Measurements from ENCODE around the gene LEAP2.

DNA sequence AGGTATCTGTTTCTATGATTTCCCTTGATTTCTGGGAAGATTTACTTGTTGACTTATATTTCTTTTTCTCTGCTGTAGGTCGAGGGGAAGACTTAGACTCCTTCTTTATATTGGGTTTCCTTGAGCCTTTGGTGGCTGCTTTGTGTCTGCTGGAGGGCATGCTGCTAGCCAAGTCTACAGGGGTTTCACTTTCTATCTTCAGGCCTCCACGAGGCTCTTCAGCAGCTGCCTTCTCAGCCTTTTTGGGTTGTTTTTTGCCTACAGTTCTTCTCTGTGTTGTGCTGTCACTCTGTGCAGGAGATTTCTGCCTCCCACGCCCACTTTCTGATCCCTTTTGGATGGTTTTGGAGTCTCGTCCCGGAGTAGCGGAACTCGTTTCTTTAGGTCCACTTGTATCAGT lies 23.2 kb downstream of the LEAP2 start:
- no peak for TF ChIP-seq EZH2 (IDR thresholded peaks at IDR 0.05; ENCODE audit: low read length, unreplicated experiment)
- TF ChIP-seq, protein P1, sequence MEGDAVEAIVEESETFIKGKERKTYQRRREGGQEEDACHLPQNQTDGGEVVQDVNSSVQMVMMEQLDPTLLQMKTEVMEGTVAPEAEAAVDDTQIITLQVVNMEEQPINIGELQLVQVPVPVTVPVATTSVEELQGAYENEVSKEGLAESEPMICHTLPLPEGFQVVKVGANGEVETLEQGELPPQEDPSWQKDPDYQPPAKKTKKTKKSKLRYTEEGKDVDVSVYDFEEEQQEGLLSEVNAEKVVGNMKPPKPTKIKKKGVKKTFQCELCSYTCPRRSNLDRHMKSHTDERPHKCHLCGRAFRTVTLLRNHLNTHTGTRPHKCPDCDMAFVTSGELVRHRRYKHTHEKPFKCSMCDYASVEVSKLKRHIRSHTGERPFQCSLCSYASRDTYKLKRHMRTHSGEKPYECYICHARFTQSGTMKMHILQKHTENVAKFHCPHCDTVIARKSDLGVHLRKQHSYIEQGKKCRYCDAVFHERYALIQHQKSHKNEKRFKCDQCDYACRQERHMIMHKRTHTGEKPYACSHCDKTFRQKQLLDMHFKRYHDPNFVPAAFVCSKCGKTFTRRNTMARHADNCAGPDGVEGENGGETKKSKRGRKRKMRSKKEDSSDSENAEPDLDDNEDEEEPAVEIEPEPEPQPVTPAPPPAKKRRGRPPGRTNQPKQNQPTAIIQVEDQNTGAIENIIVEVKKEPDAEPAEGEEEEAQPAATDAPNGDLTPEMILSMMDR (conservative IDR thresholded peaks at IDR 0.05; ENCODE audit: low read depth, low read length), result no peak
